Body of pancreas (tissue), 4 donors: ENCODE measurements around the gene KIRREL3. TPM values are rescaled to one million over a fixed set of nuclear protein-coding genes. Genes with fewer than 3 reads are reported as not detected.

ENCODE experiments used
- ATAC-seq: fragments of 150-250 bp; one replicate; pipeline ENCODE4 v1.9.1; 2016
- DNase-seq, 4 donors: peaks; one replicate each; pipeline ENCODE4 v3.0.0-alpha.2; 2019
- H3K27ac ChIP-seq, 4 donors: fragments of 200-600 bp; sonication (generic); 1 replicate in 3 of 4; 2 replicates in 1 of 4; pipeline versions ENCODE4 v1.5.1 to v1.6.1; 2016 to 2019; ENCODE audit warnings: mild to moderate bottlenecking in 1 of 4, mixed read lengths in 1 of 4, moderate library complexity in 1 of 4
- H3K27me3 ChIP-seq, 2 donors: fragments of 200-600 bp; sonication (generic); one replicate each; pipeline ENCODE4 v1.6.0; 2016; ENCODE audit warnings: mild to moderate bottlenecking in 1 of 2
- H3K36me3 ChIP-seq, 2 donors: fragments of 200-600 bp; sonication (generic); replicated peaks in 1 of 2; 2 replicates each; pipeline ENCODE4 v1.5.1; 2016; ENCODE audit warnings: low read depth in 2 of 2; ENCODE audit not compliant: insufficient read depth in 1 of 2
- H3K4me1 ChIP-seq: fragments of 200-600 bp; sonication (generic); one replicate; pipeline ENCODE4 v1.6.0; 2016
- H3K4me3 ChIP-seq, 2 donors: fragments of 200-600 bp; sonication (generic); 1 replicate in 1 of 2; 2 replicates in 1 of 2; pipeline ENCODE4 v1.5.1; 2016 to 2019
- H3K9me3 ChIP-seq, 3 donors: fragments of 200-600 bp; sonication (generic); 1 replicate in 2 of 3; 2 replicates in 1 of 3; pipeline ENCODE4 v1.5.1; 2016
- CTCF ChIP-seq, 7 experiments: fragments of 450-650 bp in 4 of 7; fragments of 200-600 bp in 3 of 7; sonication (generic) in 3 of 7; IDR thresholded peaks; one replicate each; pipeline ENCODE4 v1.5.1; 2016 to 2019; ENCODE audit warnings: antibody characterized with exemption in 7 of 7
- POLR2A ChIP-seq, 3 donors: fragments of 450-650 bp; IDR thresholded peaks; one replicate each; pipeline ENCODE4 v1.6.1; 2016; ENCODE audit warnings: antibody characterized with exemption in 3 of 3, mild to moderate bottlenecking in 2 of 3
- whole genome bisulfite sequencing, 2 donors: methylation state at CpG; one replicate each; pipeline ENCODE4 v1.1.5; 2017; 5-methylcytosine and 5-hydroxymethylcytosine counted together
- intact Hi-C: fragments of 100-400 bp; cut with DNase I; formaldehyde crosslinking; loops from one replicate; pipeline ENCODE4 v1.15.1; 2023
- total RNA-seq, 2 donors: library from RNA; depleted of rRNA; stranded (reverse); fragments of >200 nt; gene quantifications; one replicate each; pipeline ENCODE4 v1.1.0, GENCODE V29; 2016

Gene KIRREL3
- total RNA-seq, 2 donors from 2014 or later, result 0.26 TPM; not detected in 1

- WGBS, 2 donors, result 65 to 82% methylated on average over 5 of the region's 5 CpGs
- intact Hi-C loops, result no loop called here
- no peak for TF ChIP-seq CTCF (IDR thresholded peaks at IDR 0.05)
- TF ChIP-seq POLR2A (IDR thresholded peaks at IDR 0.05), result no peak
- H3K9me3 ChIP-seq, result no peaks in the 10 kb centered on the region
- no peak overlapping the region for H3K27ac ChIP-seq
- no peak for ATAC-seq
- no peaks in the 10 kb centered on the region for H3K36me3 ChIP-seq
- DNase-seq, result no peak
- H3K4me3 ChIP-seq, result no peak overlapping the region
- no peaks in the 10 kb centered on the region for H3K4me1 ChIP-seq
- H3K27me3 ChIP-seq, result no peaks in the 10 kb centered on the region
These were observed 361.9 kb downstream of the KIRREL3 start for GRCh38 chr11:126638648-126639047.

- Histone ChIP-seq H3K36me3 (no peaks in the 10 kb centered on the region), H3K9me3 (no peaks in the 10 kb centered on the region), H3K4me1 (no peaks in the 10 kb centered on the region), H3K4me3 (no peak overlapping the region), H3K27me3 (no peaks in the 10 kb centered on the region), H3K27ac (no peak overlapping the region)
- 66 to 84% methylated on average over 2 of the region's 2 CpGs for WGBS, 2 donors
- DNase-seq (no peak), ATAC-seq (no peak)
- intact Hi-C loops, result no loop called here
- no peak for TF ChIP-seq CTCF (IDR thresholded peaks at IDR 0.05)
- TF ChIP-seq POLR2A (IDR thresholded peaks at IDR 0.05), result no peak
These were observed 362.8 kb downstream of the KIRREL3 start for GRCh38 chr11:126637795-126638175.

- no peak for ATAC-seq
- Histone ChIP-seq H3K4me3 (no peak overlapping the region), H3K36me3 (no peaks in the 10 kb centered on the region), H3K4me1 (no peaks in the 10 kb centered on the region), H3K27me3 (no peaks in the 10 kb centered on the region), H3K9me3 (no peaks in the 10 kb centered on the region), H3K27ac (no peak overlapping the region)
- intact Hi-C loops, result no loop called here
- TF ChIP-seq POLR2A (IDR thresholded peaks at IDR 0.05) (no peak), CTCF (IDR thresholded peaks at IDR 0.05) (no peak)
- 78 to 80% methylated on average over 5 of the region's 5 CpGs for WGBS, 2 donors
- DNase-seq, result no peak
These were observed 363.4 kb downstream of the KIRREL3 start for GRCh38 chr11:126636911-126637794.

- H3K4me3 ChIP-seq, result no peak overlapping the region
- intact Hi-C loops, result no loop called here
- no peak for ATAC-seq
- WGBS, 2 donors, result 58 to 68% methylated on average over 3 of the region's 3 CpGs
- DNase-seq, result no peak
- H3K4me1 ChIP-seq, result no peaks in the 10 kb centered on the region
- no peaks in the 10 kb centered on the region for H3K36me3 ChIP-seq
- no peak overlapping the region for H3K27ac ChIP-seq
- no peaks in the 10 kb centered on the region for H3K9me3 ChIP-seq
- H3K27me3 ChIP-seq, result no peaks in the 10 kb centered on the region
- no peak for TF ChIP-seq POLR2A (IDR thresholded peaks at IDR 0.05)
- no peak for TF ChIP-seq CTCF (IDR thresholded peaks at IDR 0.05)
These were observed 365.1 kb downstream of the KIRREL3 start for GRCh38 chr11:126635511-126635910.

GRCh38 chr11:126634963-126635362 lies 365.6 kb downstream of the KIRREL3 start:
- no peaks in the 10 kb centered on the region for H3K4me1 ChIP-seq
- ATAC-seq (no peak), DNase-seq (no peak)
- H3K27ac ChIP-seq, result no peak overlapping the region
- WGBS, 2 donors, result 50 to 77% methylated on average over 1 to 2 of the region's 2 CpGs
- intact Hi-C loops, result no loop called here
- TF ChIP-seq POLR2A (IDR thresholded peaks at IDR 0.05) (no peak), CTCF (IDR thresholded peaks at IDR 0.05) (no peak)
- no peaks in the 10 kb centered on the region for H3K27me3 ChIP-seq
- H3K9me3 ChIP-seq, result no peaks in the 10 kb centered on the region
- no peak overlapping the region for H3K4me3 ChIP-seq
- H3K36me3 ChIP-seq, result no peaks in the 10 kb centered on the region
